Breast epithelium (tissue), 3 donors: ENCODE data around the gene KCNQ1OT1.

Experiments
- CTCF ChIP-seq, 3 donors: fragments of 450-650 bp; IDR thresholded peaks; one replicate each; pipeline ENCODE4 v1.5.1; 2016 to 2017; ENCODE audit warnings: antibody characterized with exemption in 3 of 3, mild to moderate bottlenecking in 3 of 3, moderate library complexity in 3 of 3
- POLR2A ChIP-seq: fragments of 450-650 bp; IDR thresholded peaks from one replicate; pipeline ENCODE4 v1.6.1; 2016; ENCODE audit warnings: antibody characterized with exemption, mild to moderate bottlenecking, moderate library complexity

DNA sequence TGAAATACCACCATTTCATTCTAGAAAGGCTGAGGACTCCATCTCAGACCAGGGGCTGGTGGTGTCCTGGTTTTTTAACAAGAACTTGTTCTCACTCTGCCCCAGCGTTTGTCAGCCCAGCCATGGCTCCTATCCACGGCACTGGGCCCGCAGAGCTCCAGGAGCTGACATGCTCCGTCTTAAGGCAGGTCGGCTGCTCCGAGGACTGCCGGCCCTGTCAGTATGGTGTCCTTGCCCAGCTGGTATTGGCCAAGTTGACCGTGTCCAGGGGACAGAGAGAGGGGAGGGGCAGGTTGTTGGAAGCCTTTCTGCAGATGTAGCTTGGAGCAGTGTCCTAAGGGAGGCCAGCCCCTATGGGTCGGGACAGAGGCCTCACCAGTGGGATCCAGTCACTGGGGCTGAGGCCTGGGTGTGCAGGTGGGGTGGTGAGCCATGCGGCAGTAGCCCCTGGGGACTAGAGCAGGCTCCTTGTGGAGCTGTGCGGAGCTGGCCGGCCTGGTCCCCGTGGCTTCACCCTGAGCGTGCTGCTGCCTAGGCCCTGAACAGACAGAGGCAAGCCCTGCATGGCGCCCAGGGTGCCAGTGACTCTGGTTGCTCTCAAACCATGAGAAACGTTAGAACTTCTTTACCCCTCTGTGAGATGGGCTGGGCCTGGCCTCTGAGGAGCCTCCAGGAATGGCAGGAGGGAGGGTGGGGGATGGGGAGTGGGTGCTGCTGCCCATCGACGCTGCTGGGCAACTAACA is 39.9 kb upstream of the KCNQ1OT1 start:
- TF ChIP-seq CTCF (IDR thresholded peaks at IDR 0.05) (no peak), POLR2A (no peak)
